Endothelial cell of hepatic sinusoid (primary cell): ENCODE measurements around the gene IL10.
"Not testable (repeated sequence)": the region's sequence is repeated elsewhere in the genome, so short reads cannot be mapped to it uniquely, and the experiment has no call there.

Source experiments
- in situ Hi-C: cut with HindIII; loops from 2 replicates; pipeline ENCODE4 v1.10.0; 2017; ENCODE audit warnings: low sequenced_read_pairs

The IL10 gene

DNA sequence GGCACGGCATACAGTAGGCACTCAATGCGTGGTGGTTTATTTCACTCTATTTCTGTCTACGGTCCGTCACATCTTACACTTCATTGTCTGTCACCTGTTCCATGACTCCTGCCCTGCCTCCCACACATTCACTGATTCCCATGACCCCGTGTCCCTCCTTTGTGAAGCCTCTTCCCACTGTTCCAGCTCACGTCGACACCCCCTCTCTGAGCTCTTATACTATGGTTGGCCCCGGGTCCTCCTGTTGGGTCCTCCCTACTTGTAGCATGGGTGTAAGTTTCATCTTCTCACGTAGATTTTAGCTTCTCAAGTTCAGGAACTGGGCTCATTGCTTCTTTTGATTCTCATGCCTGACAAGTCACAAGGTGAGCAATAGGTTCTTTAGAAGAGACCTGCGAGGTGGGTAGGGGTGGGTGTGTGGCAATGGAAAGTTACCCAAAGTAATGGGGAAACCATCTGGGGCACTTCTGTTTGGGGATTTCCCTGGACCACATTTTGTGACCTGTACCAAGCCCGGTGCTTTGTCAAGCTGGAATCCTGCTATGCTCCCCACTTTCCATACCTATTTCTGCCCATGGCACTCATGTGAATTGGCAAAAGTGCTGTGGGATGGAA is 22.1 kb upstream of the IL10 start:
- in situ Hi-C loops = no loop called here

- in situ Hi-C loops = no loop called here
Observed at GRCh38 chr1:206793620-206794019, 21.3 kb upstream of the IL10 start.

GRCh38 chr1:206792939-206793607 is 20.8 kb upstream of the IL10 start:
- in situ Hi-C loops = no loop called here

GRCh38 chr1:206790502-206791250 is 18.4 kb upstream of the IL10 start:
- in situ Hi-C loops = no loop called here

- in situ Hi-C loops = no loop called here
Observed at GRCh38 chr1:206788487-206789050, 16.3 kb upstream of the IL10 start.

- in situ Hi-C loops = no loop called here
Observed at GRCh38 chr1:206787891-206788290, 15.6 kb upstream of the IL10 start.

DNA sequence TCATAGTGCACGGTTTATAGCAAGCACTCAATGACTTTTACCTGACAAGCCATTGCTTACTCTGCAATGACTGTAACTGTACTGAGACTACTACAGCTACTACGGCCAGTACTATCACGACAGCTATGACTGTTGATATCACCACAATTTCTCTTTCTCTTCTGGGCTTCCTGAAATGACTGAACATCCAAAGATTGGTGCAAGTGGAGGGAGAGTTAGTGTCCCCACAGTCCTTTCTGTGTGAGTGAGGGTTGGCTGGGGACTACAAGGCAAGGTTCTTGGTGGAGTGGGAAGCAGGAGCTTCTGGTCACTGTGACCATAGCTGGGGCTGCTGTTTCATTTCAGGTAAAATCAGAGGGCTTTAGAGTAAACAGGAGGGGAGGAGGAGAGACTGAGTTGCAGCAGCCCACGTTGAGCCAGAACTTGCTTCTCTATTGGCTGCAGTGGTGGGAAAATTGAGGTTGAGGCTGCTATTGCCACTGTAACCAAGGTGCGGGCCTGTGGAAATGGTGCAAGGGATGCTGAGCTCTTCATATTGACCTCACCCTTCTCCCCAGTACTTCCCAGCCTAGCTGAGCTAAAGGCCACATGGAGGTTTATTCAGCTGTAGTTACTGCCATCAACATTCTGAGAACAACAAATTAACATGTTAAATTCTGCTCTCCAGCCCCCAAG is 14.1 kb upstream of the IL10 start:
- in situ Hi-C loops = no loop called here

DNA sequence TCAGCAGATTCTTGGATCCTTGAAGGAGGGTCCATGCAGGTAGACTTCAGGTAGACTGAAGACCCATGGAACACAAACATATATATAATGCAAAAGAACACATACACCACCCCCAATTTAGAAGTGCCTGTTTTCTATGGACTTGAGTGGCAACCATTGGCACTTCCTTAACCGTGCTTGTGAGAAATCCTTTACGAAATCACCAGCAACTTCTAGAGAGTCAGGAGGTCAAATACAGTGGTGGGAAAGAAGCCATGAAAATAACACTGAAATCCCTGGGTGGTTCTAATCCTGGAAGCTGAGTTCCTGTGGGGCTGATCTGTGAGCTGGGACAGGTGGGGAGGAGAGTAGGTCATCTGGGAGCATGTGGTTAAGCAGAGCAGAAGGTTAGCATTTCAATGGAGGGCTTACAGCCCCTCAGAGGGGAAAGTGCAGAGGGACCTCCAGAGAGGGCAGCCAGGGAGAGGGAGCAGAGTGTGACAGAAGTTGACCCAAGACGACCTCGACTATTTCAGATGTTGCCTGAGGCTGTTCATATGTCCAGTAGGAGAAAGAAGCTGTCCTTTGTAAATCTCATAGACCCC is 13.0 kb upstream of the IL10 start:
- in situ Hi-C loops = no loop called here

DNA sequence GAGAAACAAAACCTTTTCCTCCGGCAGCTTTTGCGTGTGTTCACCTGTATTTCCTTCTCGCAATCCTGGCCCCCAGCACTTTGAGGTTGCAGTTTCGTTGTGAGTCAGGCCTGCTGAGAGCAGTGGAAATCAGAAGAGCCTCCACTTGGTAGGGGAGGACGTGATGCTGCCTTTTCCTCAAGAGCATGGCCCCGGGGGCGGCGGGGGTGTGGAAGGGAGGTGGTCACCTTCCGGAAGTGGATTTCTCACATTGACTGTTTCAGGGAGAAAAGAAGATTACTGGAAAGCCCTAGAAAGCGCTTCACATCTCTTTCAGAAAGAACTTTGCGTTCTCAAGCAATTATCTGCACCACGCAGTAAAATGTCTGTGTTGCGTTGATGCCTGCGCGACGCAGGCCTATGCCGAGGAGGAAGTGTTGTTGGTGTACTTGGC is 12.2 kb upstream of the IL10 start:
- in situ Hi-C loops = no loop called here

DNA sequence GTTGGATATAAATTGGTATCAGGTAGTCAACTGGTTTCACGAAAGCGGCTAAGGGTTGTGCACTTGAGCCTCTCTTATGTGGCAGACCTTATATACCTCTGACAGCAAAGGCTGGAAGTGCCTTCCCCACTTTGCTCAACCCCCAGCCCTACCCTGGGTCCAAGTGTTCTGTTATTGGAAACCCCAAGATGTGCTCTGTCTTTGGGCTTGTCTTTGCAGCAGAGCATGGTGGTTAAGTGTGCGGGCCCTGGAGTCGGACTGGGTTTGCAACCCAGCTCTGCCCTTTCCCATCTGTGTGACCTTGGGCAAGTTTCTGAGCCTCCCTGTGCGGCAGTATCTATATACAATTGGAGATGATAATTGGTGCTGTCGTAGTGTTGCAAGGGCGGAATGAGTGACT is 11.2 kb upstream of the IL10 start:
- in situ Hi-C loops = no loop called here

DNA sequence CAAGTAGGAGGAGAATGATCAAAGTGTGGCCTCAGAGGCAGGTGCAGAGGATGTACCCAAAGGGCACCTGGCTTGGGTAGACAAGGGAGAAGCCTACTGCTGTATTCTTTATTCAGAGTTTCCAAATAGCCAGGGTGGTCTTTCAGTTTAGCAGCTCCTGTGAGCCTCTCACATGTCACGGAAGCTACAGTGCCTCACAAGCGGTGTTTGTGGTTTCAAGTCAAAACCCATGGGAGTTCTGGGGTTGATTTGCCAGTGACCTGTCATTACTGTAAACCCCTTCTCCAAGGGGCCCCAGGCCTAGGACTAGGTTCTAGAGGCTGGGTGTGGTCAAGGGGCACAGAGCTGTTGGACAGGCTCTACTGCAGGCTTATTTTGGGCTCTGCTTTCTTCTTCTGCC is 10.2 kb upstream of the IL10 start:
- in situ Hi-C loops = no loop called here

- in situ Hi-C loops = no loop called here
Observed at GRCh38 chr1:206779638-206780037, 7.3 kb upstream of the IL10 start.

- in situ Hi-C loops = not testable (repeated sequence)
Observed at GRCh38 chr1:206778911-206779310, 6.6 kb upstream of the IL10 start.

- in situ Hi-C loops = no loop called here
Observed at GRCh38 chr1:206778031-206778430, 5.7 kb upstream of the IL10 start.

DNA sequence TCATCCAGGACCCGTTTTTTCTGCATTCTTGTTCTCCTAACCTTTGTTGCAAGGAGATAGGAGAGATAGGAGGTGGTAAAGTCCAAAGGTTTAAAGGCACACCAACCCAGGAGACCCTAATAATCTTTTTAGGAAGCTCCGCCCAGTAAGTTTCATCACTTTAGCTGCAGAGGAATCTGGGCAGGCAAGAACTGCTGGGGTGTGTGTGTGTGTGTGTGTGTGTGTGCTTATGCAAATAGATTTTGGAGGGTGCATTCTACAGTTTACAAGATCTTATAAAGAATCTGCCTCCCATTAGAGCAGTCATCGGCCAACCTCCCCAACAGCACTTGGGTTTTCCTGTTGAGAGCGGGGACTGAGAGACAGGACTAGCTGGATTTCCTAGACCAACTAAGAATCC is 3.9 kb upstream of the IL10 start:
- in situ Hi-C loops = no loop called here

GRCh38 chr1:206774093-206774492 is 1.8 kb upstream of the IL10 start:
- in situ Hi-C loops = no loop called here

DNA sequence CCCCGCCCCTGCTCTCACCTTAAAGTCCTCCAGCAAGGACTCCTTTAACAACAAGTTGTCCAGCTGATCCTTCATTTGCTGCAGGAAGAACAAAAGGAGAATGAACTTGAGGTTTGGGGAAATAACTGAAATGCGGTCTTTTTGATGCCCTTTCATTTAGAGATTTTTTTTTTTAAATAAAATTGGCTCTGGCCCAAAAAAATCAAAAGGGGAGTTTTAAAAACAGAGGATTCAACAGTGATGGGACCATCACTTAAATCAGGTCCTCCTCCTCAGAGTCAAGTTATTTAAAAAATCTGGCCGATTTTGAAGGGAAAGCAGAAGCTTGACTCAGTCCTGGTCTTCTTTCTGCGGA is 979 bp downstream of the IL10 start:
- in situ Hi-C loops = no loop called here

DNA sequence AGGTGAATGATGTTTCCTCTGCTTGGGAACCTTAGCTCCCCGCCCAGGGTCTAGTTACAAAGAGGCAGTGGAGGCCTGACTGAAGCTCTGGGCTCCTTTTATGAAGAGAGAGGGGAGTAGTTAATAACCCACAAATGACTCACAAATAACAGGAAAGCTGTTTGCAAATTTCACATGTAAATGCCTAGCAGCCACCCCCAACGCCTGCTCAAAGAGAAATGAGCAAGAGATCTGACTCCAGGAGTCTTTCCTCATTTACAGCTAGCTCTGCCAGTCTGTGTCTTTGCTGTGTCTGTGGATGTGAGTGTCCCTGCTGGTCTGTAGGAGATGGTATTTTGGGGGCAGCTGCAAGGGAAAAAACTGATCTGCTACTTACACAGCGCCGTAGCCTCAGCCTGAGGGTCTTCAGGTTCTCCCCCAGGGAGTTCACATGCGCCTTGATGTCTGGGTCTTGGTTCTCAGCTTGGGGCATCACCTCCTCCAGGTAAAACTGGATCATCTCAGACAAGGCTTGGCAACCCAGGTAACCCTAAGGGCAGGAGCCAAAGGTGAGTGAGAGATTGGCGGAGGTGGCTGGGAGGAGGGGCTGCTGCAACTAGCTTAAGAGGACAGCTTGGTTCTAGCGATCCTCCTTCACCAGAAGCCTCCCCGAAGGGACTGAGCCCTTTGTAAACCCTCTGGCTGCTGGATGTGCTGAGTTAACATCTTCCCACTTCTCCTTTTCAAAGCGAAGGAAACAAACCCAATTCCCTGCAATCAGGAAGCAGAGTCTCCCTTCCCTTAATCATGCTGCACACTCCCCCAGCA is 1.6 kb downstream of the IL10 start, which contains the start of gene IL19:
Gene IL19, plus strand, starts transcription at position 243 of the 807 bp plus-strand sequence. CDS start 65,890 bp downstream, outside the sequence.
- in situ Hi-C loops = no loop called here

DNA sequence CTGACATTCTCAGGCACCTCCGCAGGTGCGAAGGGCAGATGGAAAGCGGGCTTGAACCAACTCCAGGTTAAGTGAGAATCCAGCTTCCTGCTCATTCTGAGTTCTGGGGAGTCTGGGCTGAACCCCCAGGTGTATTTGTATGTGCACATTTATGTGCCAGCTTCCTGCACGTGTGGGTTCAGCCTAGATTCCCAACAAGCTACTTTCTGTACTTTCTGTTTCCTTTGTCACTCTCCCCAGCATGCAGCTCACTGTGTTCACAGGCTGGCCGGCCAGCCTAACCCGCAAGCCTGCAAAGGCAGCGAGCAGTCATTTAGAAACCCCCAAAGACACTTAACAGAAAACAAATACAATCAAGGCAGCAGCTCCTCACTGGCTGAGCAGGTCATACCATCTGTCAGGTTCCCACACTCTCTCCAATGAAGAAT is 3.0 kb downstream of the IL10 start:
- in situ Hi-C loops = no loop called here
